Stimulated activated CD4-positive, alpha-beta T cell treated with anti-CD3 and anti-CD28 coated beads, Interleukin-12 subunit alpha, Interleukin-12 subunit beta, amount 100 ng/mL, for 24 hours (primary cell): ENCODE measurements around the gene ATP10A.

Experiments used
- DNase-seq, 2 experiments: peaks; one replicate each; pipeline ENCODE4 v3.0.0-alpha.2; 2020; ENCODE audit warnings: low read depth in 2 of 2

Gene ATP10A

DNA sequence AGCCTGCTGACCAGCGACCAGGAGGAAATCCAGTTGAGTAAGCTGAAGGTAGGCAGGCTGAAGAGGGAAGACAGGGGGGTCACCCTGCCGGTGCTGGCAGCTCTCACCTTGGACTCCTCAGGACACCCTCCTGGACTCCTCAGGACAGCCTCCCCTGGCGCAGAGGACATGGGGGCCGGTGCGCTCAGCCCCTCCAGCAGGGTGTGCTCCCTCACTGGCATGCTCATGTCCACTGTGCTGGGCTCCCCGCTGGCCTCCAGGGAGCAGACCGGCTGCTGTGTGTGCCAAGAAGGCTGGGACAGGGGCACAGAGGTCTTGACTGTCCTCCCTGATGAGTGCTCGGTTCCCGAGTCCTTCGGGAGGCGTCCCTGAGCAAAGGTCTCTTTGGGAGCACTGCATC lies 183.6 kb downstream of the ATP10A start:
- DNase-seq, result no peak

DNA sequence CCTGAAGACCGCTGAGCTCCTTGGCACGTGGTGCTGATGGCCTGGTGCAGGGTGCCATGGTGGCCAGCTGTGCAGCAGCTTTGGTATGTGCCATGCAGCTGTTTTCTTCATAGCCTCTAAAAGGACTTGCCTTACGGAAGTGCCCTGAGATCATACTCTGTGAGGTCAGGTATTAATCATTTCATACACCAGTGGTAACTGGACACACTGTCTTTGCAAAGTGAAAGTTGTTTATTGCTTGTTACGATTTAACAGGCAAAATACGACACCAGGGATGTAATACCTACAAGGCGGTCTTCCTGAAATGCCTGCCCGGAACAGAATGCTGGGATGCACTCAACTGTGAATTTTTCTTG lies 184.6 kb downstream of the ATP10A start:
- no peak for DNase-seq

DNA sequence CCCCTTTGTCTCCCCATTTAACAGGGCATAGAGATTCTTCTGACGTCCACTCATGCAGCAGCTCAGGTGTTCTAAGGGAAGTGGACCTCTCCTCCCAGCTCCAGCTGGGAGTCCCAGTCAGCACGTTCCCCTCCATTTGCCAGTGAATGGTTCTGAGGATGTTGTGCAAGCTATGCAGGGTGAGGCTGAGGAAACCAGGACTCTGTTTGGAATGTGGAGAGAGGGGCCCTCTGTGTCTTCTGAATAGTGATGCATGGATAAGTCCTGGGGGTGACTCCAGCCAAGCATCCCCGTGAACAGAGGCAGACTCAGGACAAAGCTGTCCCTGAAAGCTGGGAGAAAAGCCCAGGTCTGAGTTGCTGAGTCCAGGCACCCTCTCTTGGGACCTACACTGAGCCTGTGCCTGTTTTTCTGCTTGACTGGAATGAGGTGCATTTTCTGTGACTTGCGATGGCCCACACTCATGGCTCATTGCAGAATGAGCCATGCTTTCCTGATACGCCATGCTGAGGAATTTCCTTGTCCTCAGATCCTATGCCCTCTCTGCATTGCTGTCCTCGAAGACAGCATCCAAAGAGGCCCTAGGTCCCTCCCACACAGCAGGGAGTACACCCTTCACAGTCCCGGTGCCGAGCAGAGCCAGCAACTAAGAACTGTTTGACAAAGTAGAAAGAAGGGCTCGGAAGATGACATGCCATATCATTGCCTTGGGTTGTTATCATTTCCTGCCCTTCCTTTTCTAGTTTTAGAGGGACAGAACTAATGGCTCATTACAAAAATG lies 185.2 kb downstream of the ATP10A start:
- DNase-seq, result no peak

DNA sequence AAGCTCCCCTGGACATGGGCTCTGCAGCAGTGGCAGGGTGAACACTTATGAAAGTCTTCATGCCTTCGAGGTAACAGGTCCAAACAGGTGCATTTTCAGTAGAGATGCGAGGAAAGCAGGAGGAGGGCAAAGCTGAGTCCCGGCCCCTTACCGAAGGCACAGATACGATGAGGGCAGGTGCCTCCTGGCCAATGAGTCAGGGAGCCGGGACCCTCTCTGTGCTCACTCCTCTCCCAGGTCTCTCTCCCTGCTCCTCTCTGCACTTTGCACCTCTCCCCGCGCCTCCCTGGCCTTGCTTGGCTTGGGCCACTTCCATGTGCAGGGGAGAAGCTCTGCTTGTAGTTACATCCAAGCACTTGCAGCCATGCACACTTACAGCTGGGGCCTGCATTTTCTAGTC lies 187.1 kb downstream of the ATP10A start:
- DNase-seq, result no peak

DNA sequence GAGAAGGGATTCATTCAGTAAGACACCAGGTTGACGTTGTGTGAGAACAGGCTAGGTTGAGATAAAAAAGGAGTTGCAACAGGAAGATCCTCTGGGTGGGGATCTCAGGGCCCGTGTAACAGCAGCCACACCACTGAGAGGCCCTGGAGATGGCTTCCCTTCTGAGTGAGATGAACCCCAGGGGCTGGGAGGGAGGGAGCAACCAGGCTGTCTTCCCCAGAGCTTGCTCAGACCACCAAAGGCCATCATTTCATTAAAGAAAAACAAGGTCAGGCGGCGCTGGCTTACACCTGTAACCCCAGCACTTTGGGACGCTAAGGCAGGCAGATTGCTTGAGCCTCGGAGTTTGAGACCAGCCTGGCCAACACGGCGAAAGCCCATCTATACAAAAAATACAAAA lies 187.7 kb downstream of the ATP10A start:
- DNase-seq, result no peak

DNA sequence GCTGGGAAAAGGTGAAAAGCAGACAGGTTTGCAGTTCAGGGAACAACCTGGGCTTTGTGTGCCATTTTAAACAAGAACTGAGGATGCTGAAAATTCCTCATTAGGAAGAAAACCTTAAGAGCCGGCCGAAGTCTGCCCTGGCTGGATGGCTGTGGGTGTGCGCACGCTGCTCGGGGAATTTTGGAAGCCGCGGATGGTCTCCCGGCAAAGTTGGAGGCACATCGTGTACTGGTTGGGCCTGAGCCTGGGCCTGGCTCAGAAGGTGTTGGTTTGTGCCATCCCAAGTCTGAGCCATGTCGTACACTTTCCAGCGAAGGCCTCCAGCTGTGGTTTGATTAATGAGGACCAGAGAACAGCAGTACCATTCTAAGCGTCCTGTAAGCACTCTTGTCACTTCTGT lies 188.2 kb downstream of the ATP10A start:
- no peak for DNase-seq

DNA sequence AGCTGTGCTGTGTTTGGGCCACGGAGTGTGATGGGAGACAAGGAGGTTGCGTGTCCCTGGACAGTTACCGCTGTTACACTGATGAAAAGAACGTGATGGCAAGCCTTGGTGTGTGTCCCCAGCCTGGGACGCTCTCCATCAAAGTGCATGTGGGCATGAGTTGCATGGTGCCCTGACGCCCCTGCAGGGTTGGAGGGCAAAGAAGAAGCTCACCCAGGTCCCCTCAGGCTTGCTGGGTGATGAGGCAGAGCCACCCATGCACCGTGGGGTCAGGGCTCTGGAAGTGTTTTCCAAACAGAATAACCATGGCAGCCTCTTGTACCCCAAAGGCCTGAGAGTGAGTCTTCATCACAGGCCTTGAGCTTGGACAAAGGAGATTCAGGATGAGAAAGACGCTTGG lies 189.2 kb downstream of the ATP10A start:
- DNase-seq, result no peak

DNA sequence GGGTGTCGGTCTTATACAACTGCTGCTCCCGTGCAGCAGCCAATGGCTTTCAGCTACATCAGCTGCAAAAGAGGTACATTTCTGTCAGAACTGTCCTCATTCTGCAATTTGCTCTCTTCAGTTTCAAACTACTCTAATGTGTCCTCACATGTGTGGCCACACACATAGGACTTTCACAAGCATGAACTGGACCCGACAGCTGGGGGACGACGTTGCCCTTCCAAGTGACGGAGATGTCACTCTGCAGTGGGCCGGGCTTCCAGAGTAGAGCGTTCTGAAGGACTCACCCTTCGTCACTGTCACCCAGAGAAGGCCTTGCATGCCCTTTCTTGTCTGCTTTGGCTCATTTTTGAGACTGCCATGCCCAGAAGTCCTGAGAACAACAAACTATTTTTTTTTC lies 189.8 kb downstream of the ATP10A start:
- DNase-seq, result no peak

DNA sequence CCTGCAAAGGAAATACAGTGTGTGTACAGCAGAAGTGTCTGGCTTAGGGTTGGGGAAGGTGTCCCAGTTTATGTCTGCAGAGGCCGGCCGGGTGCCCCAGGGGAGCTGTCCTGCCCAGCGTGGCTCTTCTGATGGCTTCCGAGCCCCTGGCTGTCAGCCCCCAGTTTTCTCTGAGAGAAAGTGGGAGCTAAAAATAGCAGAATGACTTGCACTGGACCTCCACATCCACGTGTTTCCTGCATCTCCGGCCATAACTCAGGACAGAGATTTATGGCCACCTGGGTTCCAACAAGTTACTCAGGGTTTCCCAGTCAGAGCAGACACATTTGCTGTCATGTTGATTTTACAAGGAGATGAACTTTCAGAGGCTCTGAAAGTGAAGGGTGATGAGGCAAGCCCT lies 192.0 kb downstream of the ATP10A start:
- no peak for DNase-seq

DNA sequence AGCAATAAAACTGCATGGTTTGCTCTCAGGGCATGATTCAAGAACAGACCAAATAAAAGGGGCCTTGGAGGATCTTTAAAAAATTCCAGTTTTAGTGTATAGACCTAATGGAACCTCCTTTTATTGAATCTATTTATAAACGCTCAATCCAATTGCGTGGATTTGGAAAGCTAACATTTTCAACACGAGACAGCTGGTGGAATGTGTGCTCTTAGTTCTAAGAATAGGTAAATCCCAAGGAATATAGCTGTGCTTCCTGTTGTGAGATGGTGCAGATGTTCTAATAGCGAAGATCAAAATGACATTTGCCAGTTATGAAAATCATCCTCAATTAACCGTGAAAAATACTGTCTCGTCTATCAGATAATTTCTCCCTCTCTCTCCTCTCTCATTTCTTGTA lies 192.5 kb downstream of the ATP10A start:
- DNase-seq, result no peak

DNA sequence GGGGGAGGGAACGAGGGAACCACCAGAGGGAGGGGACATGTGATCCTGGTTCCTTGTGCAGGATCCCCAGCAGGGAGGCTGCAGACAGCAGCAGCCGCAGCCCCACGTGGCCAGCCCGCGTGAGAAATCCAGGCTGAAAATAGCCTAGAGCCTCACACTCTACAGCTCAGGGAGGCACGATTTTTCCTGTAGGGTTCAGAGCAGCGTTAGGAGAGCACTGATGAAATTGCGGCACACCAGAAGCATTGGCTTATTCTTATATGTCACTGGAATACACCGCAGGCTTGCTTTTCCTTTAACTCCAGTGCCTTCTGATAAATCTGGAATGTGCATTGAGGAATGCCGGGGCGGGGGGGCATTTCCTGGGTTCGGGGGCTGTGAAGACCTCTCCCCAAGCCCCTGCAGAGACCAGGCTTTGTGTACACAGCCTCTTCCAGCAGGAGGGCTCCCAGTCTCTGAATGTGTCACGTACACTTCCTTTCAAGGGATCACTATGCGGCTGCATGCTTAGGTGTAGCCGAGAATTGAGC lies 193.0 kb downstream of the ATP10A start:
- DNase-seq, result no peak

DNA sequence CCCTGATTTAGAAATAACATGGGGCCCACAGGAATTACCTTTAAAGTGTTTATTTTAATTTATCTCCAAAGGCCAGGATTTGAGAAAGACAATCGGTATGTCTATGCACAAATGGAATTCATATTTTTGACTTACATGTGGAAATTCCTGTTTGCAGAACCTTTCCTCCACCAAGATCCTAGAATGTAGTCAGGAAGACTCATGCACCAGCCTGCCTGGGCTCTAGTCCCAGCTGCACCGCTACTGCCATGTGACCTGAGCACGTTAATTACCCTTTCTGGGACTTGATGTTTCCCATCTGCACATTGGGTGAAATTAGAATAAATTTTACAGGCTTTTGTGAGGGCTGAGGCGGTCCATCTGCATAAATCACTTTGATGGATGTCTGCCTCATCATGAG lies 194.2 kb downstream of the ATP10A start:
- no peak for DNase-seq

DNA sequence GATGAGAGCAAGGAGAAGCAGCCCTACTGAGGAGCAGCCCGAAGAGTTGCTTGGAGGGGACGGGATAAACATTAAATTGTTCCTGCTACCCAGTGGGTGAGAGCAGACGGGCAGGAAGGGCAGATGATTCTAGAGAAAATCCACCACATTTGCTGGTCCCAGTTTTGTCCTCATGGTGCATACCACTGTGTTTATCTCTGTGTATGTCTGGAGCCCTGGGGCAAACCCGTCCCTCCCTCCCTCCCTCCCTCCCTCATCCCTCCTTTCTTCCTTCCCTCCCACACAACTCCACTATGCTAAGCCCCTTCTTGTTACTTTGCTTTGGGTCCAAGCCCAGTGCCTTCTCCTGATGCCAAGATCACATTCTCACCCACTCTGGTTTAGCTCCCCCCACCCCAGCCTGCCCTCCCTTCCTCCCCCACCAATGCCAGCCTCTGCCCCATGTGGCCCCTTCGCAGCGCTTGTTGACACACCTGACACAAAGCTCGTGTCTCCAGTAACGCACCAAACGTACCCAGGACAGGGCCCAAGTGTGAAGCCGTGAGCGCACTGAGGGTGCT lies 194.8 kb downstream of the ATP10A start:
- no peak for DNase-seq

DNA sequence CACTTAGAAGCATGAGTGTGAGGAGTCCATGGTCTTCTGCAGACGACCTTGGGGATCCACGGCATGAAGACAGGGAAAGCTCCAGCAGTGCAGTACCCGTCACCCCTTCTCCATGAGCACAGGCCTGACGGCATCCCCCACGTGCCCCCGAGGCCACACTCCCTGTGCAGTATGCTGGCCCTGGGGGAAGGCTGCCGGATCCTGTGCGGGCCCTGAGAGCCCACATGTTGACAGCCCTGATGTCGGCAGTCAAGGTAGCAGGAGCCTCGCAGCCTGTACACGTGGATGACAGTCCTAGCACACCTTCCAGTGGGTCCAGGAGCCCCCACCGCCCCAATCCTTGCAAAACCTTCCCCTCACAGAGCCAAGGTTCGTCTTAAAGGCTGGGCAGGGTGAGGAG lies 195.3 kb downstream of the ATP10A start:
- DNase-seq, result no peak

DNA sequence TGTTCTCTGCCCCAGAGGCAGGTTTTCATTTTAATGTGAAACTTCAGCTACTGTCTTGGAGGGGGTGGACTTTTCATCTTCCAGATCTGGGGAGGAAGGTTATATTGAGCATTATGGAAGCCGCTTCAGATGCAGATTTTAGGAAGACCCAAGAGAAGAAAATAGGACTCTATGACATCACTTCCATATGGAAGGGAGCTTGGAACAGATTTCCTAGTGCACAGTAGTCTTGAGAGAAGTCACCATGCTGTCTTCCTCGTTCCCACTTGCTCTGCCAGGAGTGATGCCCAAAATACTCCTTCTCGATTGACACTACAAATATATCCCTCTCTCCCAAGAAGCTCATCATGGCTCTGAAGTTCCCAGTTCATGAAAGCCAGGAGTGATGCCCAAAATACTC lies 197.2 kb downstream of the ATP10A start:
- no peak for DNase-seq

DNA sequence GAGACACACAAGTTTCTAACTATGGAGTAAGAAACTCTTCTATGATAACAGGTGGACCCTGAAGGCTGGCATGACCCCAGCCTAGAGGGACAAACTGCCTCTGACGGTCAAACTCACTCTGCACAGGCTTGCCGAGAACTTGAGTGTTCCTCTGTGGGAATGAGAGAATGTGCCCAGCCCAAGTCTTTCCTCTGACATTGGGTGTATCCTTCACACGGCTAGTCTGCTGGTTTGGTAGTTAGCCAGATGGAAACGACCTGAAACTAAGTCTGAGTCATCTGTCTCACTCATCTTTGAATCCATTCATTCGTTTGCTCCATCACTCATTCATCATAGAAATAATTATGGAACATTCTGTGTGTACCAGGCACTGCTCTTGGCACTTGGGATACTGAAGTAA lies 198.4 kb downstream of the ATP10A start:
- no peak for DNase-seq

DNA sequence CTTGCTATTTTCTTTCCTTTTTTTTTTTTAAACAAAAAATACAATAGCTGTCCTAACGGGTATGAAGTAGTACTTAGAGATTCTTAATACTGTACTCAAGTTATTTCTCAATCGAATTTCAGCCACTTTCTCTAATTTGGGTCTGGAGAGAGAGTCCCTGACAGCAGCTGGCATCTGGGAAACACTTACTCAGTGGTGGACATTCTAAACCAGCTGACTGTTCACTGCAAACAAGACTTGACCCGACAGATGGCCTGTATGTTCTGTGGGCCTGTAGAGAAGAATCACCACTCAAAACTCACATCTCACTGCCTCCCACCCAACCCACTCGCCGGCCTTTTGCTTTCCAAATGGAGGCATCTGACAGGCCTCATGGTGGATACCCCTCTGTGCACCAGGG lies 199.6 kb downstream of the ATP10A start:
- DNase-seq, result no peak

DNA sequence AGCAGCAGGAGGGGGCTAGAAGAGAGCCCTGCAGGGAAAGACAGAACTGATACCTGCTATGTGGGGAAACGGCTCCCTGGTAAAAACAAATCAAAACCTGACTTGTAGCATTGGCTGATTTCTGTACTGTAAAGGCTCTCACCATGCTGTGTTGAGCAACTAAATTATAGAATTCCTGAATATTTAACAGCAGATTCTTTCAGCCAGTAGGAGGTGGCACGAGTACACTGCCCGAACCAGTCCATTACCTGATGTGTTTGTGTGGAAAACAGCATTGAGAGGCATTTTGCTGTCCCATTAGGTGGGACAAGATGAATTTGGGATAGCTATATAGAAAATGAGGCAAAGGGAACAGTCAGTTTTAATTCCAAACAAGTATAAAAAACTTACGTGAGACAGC lies 201.2 kb downstream of the ATP10A start:
- DNase-seq, result no peak

DNA sequence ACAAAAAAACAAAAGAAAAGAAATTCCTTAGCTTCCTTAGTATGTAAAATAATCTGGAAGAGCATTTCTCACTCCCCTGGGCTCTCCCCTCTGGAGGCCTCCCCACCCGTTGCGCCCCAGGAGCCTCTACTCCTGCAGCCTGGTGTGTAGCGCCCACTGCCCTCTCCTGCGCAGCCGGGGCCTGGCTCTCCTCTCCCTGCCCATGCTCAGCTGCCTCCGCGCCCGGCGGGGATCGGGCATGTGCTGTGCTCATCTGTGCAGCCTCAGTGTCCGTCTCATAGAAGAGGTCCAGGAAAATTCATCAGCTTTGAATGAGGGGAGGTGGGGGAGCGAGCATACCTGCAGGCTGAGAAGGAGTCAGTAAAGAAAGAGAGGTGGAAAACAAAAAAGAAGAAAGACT lies 203.9 kb downstream of the ATP10A start:
- DNase-seq, result no peak

DNA sequence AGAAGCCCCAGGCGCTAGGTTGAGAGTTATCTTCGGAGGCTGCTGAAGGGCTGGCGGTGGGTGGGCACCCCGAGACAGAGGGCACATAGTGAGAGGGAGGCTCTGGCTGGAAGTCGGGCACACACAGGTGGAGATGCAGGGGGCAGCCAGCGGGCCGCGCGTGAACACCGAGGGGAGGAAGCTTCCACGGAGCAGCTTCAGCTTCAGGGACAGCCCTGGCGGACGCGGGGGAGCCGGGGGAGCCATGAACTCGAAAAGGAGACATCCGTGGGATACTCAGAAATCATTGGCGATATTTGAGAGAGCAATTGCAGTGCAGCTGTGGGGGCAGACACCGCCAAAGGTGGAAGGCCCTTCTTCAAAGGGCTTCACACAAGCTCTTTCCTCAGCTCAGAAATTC lies 204.6 kb downstream of the ATP10A start:
- DNase-seq, result no peak

DNA sequence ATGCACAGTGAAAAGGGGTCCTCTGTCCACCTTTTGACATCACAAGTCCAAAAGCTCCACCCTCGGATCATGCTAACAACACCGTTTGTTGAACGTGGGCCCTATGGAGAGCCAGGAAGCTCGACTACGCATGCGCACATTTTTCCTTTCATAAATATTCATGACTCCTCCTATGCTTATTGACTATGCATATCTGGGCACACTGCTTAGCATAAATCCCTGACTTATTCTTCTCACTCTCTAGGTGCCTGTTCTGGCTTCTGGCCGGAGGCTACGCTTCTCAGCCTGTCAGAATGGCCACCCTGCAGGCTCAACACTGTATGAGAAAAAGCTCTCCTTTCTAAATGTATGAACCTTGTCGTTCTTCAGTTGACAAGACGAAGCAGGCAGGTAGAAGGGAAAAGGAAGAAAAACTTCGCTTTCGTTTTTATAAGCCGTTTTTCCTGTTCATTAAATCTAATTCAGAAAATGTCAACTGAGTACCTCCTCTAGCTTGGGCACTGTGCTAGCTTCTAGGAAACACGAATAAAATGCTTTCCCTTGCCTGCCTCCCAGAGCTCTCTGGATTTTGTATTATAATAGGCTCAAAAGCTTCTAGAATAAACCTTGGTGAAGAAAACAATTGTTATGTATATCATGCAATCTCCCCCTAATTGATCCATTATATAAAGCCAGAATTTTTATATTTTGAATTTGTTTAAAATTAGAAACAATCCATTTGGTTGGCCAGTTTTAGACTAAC lies 207.7 kb downstream of the ATP10A start:
- no peak for DNase-seq

DNA sequence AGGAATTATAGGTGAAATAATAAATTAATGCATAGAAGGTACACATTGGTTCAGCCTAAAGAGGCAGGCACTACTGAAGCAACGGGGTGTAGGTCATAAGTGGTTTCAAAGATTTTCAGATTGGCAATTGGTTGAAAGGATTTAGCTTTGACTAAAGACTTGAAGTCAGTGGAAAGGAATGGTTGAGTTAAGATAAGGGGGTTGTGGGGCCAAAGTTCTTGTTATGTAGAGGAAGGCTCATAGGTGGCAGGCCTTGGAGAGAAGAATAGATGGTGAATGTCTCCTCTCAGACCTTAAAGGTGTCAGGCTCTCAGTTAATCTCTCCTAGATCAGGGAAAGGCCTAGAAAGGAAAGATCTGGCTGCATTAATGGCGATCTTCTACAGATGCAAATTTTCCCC lies 209.8 kb downstream of the ATP10A start:
- DNase-seq, result no peak

DNA sequence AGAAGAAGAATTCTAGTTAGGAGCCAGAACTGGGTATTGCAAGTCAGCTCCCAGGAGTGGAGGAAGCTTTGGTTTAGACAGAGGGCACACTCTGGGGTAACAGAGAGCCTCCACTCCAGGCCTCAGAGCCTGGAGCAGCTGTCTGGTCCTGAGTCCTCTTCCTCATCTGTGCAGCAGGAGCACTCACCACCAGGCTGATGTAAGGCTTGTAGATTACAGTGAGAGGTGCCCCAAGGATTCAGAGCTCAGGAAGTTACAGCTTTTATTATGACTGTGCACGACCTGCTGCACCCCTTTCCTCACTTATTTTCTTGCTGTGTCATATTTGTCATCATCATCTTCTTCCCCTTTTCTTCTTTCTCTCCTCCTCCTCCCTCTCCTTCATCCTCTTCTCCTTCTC lies 210.4 kb downstream of the ATP10A start:
- DNase-seq, result no peak
